HEK293 (cell line): ENCODE measurements around the gene HRAS.

Source experiments
- CTCF ChIA-PET: fragments of 350-600 bp; formaldehyde crosslinking; extraction: SDS; loops from one replicate; lab custom pipeline; 2021; ENCODE audit warnings: antibody characterized with exemption; lab: Yijun Ruan, JAX
- POLR2A ChIA-PET: fragments of 300-600 bp; formaldehyde crosslinking; extraction: SDS; loops from one replicate; lab custom pipeline; 2020; ENCODE audit warnings: antibody characterized with exemption, inconsistent platforms; lab: Yijun Ruan, JAX
- H3K27ac ChIP-seq: fragments of 200-500 bp; sonication (Bioruptor generic); 2 replicates; pipeline ENCODE4 v1.5.1; 2014; ENCODE audit warnings: low read depth, low read length, control low read depth, inconsistent platforms; ENCODE audit errors: extremely low read depth
- H3K36me3 ChIP-seq, 2 experiments: fragments of 200-500 bp in 1 of 2; sonication (Bioruptor generic) in 1 of 2; 1 replicate in 1 of 2; 2 replicates in 1 of 2; pipeline ENCODE4 v1.5.1; 2014 to 2017; ENCODE audit warnings: inconsistent platforms in 2 of 2, low read length in 2 of 2; ENCODE audit not compliant: control insufficient read depth in 2 of 2, insufficient read depth in 1 of 2
- H3K4me1 ChIP-seq: fragments of 200-500 bp; sonication (Bioruptor generic); 2 replicates; pipeline ENCODE4 v1.5.1; 2014; ENCODE audit warnings: mild to moderate bottlenecking, low read length, inconsistent platforms; ENCODE audit not compliant: control insufficient read depth, insufficient read depth
- H3K4me3 ChIP-seq: 2 replicates; pipeline ENCODE4 v1.5.1; 2011; ENCODE audit warnings: low read depth, mild to moderate bottlenecking, control low read depth, low read length, moderate library complexity
- H3K9me3 ChIP-seq: fragments of 200-500 bp; sonication (Bioruptor generic); 2 replicates; pipeline ENCODE4 v1.5.1; 2014; ENCODE audit warnings: low read depth, low read length, inconsistent platforms; ENCODE audit not compliant: control insufficient read depth, insufficient read depth
- BCL11A ChIP-seq: fragments of 450-650 bp; formaldehyde crosslinking; IDR thresholded peaks from 2 replicates; pipeline ENCODE4 v1.5.1; 2016; ENCODE audit warnings: low read depth, missing biosample characterization, missing genetic modification characterization
- FEZF1 ChIP-seq: fragments of 450-650 bp; formaldehyde crosslinking; IDR thresholded peaks from 2 replicates; pipeline ENCODE4 v1.5.1; 2016; ENCODE audit warnings: missing biosample characterization, missing genetic modification characterization
- HOXA7 ChIP-seq: sonication (generic); formaldehyde crosslinking; IDR thresholded peaks from 2 replicates; pipeline ENCODE4 v1.8.1; 2022; ENCODE audit warnings: missing genetic modification reagents, borderline replicate concordance
- SETDB1 ChIP-seq: IDR thresholded peaks from one replicate; pipeline ENCODE4 v1.6.1; 2017; ENCODE audit warnings: mild to moderate bottlenecking, low read length, moderate library complexity, mixed read lengths; ENCODE audit not compliant: insufficient read length
- ZBTB1 ChIP-seq: fragments of 450-650 bp; formaldehyde crosslinking; IDR thresholded peaks from 2 replicates; pipeline ENCODE4 v1.5.1; 2016; ENCODE audit warnings: missing biosample characterization, missing genetic modification characterization
- ZNF112 ChIP-seq: fragments of 450-650 bp; formaldehyde crosslinking; IDR thresholded peaks from 2 replicates; pipeline ENCODE4 v1.5.0; 2017; ENCODE audit warnings: missing biosample characterization, missing genetic modification characterization
- ZNF114 ChIP-seq: fragments of 450-650 bp; formaldehyde crosslinking; IDR thresholded peaks from 2 replicates; pipeline ENCODE4 v1.5.0; 2017; ENCODE audit warnings: missing biosample characterization, missing genetic modification characterization
- ZNF133 ChIP-seq: fragments of 450-650 bp; formaldehyde crosslinking; IDR thresholded peaks from 2 replicates; pipeline ENCODE4 v1.5.1; 2016; ENCODE audit warnings: missing biosample characterization, missing genetic modification characterization
- ZNF138 ChIP-seq: fragments of 450-650 bp; formaldehyde crosslinking; IDR thresholded peaks from 2 replicates; pipeline ENCODE4 v1.5.1; 2016; ENCODE audit warnings: missing biosample characterization, missing genetic modification characterization, borderline replicate concordance
- ZNF140 ChIP-seq: fragments of 450-650 bp; formaldehyde crosslinking; IDR thresholded peaks from 2 replicates; pipeline ENCODE4 v1.5.1; 2016; ENCODE audit warnings: missing biosample characterization, missing genetic modification characterization
- ZNF311 ChIP-seq: fragments of 450-650 bp; formaldehyde crosslinking; IDR thresholded peaks from 2 replicates; pipeline ENCODE4 v1.5.1; 2017; ENCODE audit warnings: missing biosample characterization, missing genetic modification characterization, borderline replicate concordance
- ZNF335 ChIP-seq: fragments of 450-650 bp; formaldehyde crosslinking; conservative IDR thresholded peaks from 2 replicates; pipeline ENCODE4 v1.5.1; 2016; ENCODE audit warnings: missing biosample characterization, missing genetic modification characterization
- ZNF391 ChIP-seq: fragments of 450-650 bp; formaldehyde crosslinking; IDR thresholded peaks from 2 replicates; pipeline ENCODE4 v1.5.1; 2016; ENCODE audit warnings: low read depth, missing biosample characterization, missing genetic modification characterization, borderline replicate concordance
- ZNF433 ChIP-seq: fragments of 450-650 bp; formaldehyde crosslinking; IDR thresholded peaks from 2 replicates; pipeline ENCODE4 v1.5.1; 2016; ENCODE audit warnings: missing biosample characterization, missing genetic modification characterization, low read depth
- ZNF549 ChIP-seq: fragments of 450-650 bp; IDR thresholded peaks from 2 replicates; pipeline ENCODE4 v1.5.1; 2018; ENCODE audit warnings: missing biosample characterization, missing genetic modification characterization, mild to moderate bottlenecking, inconsistent platforms, moderate library complexity
- ZNF555 ChIP-seq: fragments of 450-650 bp; formaldehyde crosslinking; conservative IDR thresholded peaks from 2 replicates; pipeline ENCODE4 v1.5.1; 2017; ENCODE audit warnings: missing biosample characterization, mild to moderate bottlenecking, missing genetic modification characterization, inconsistent platforms
- ZNF677 ChIP-seq: fragments of 450-650 bp; IDR thresholded peaks from 2 replicates; pipeline ENCODE4 v1.5.0; 2018; ENCODE audit warnings: missing biosample characterization, mild to moderate bottlenecking, missing genetic modification characterization, moderate library complexity
- TF ChIP-seq, protein P1 (sequence below): fragments of 450-650 bp; formaldehyde crosslinking; IDR thresholded peaks from 2 replicates; pipeline ENCODE4 v1.5.1; 2017; ENCODE audit warnings: missing biosample characterization, missing genetic modification characterization
- TF ChIP-seq, protein P2 (sequence below): fragments of 450-650 bp; formaldehyde crosslinking; IDR thresholded peaks from 2 replicates; pipeline ENCODE4 v1.5.1; 2016; ENCODE audit warnings: missing biosample characterization, missing genetic modification characterization
- TF ChIP-seq, protein P3 (sequence below): fragments of 450-650 bp; formaldehyde crosslinking; IDR thresholded peaks from 2 replicates; pipeline ENCODE4 v1.5.1; 2016; ENCODE audit warnings: missing biosample characterization, missing genetic modification characterization
- TF ChIP-seq, protein P4 (sequence below): fragments of 450-650 bp; formaldehyde crosslinking; IDR thresholded peaks from 2 replicates; pipeline ENCODE4 v1.5.1; 2016; ENCODE audit warnings: missing biosample characterization, missing genetic modification characterization
- TF ChIP-seq, protein P5 (sequence below): fragments of 450-650 bp; formaldehyde crosslinking; IDR thresholded peaks from 2 replicates; pipeline ENCODE4 v1.5.1; 2016; ENCODE audit warnings: missing biosample characterization, missing genetic modification characterization

The HRAS gene

DNA sequence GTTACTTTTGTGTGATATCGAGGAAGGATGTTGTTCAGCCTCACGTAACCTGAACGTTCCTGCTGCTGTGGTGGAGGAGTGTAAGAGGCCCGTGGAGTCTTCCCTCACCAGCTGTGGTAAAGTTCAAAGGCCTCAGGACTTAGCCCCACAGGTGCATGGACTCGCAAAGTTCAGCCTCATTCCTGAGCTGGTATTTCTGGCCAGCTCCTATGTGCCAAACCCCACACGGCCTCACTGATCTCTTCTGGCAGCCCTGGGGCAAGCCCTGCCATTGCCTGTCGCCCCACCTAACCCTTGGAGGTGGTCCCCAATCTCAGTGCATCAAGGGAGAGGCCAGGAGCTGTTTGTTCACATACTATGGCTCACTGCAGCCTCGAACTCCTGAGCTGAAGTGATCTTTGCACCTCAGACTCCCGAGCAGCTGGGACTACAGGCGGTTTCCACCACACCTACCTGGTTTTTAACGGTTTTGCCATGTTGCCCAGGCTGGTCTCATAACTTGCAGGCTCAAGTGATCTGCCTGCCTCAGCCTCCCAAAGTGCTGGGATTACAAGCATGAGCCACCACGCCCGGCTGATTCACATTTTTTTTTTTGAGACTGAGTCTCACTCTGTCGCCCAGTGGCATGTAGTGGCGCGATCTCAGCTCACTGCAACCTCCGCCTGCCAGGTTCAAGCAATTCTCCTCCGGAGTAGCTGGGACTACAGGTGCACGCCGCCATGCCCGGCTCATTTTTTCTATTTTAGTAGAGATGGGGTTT, 43.1 kb upstream of the HRAS start:
- Histone ChIP-seq H3K4me1 (peaks cover 5% of the 10 kb centered on the region), H3K9me3 (no peaks in the 10 kb centered on the region), H3K27ac (no peak overlapping the region), H3K4me3 (peak overlapping the region; percentile 75), H3K36me3 (peaks cover 3 to 43% of the 10 kb centered on the region in 2 experiments; a peak in 2 of 3 replicates)
- TF ChIP-seq ZNF140 (tag by site-specific recombination) (no peak), ZNF677 (tag by site-specific recombination) (no peak), ZNF555 (tag by site-specific recombination) (no peak), ZNF114 (no peak), ZNF138 (no peak), SETDB1 (no peak), ZNF311 (tag by site-specific recombination) (no peak), ZBTB1 (tag by site-specific recombination) (no peak), FEZF1 (no peak), ZNF391 (tag by site-specific recombination) (no peak), ZNF112 (tag by site-specific recombination) (no peak), BCL11A (no peak), HOXA7 (CRISPR knock-in tag) (no peak), ZNF549 (no peak), ZNF433 (tag by site-specific recombination) (no peak), ZNF133 (tag by site-specific recombination) (no peak)
- TF ChIP-seq, protein P1, sequence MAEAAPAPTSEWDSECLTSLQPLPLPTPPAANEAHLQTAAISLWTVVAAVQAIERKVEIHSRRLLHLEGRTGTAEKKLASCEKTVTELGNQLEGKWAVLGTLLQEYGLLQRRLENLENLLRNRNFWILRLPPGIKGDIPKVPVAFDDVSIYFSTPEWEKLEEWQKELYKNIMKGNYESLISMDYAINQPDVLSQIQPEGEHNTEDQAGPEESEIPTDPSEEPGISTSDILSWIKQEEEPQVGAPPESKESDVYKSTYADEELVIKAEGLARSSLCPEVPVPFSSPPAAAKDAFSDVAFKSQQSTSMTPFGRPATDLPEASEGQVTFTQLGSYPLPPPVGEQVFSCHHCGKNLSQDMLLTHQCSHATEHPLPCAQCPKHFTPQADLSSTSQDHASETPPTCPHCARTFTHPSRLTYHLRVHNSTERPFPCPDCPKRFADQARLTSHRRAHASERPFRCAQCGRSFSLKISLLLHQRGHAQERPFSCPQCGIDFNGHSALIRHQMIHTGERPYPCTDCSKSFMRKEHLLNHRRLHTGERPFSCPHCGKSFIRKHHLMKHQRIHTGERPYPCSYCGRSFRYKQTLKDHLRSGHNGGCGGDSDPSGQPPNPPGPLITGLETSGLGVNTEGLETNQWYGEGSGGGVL (tag by site-specific recombination) = no peak
- TF ChIP-seq, protein P2, sequence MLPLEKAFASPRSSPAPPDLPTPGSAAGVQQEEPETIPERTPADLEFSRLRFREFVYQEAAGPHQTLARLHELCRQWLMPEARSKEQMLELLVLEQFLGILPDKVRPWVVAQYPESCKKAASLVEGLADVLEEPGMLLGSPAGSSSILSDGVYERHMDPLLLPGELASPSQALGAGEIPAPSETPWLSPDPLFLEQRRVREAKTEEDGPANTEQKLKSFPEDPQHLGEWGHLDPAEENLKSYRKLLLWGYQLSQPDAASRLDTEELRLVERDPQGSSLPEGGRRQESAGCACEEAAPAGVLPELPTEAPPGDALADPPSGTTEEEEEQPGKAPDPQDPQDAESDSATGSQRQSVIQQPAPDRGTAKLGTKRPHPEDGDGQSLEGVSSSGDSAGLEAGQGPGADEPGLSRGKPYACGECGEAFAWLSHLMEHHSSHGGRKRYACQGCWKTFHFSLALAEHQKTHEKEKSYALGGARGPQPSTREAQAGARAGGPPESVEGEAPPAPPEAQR (tag by site-specific recombination) = no peak
- TF ChIP-seq, protein P3, sequence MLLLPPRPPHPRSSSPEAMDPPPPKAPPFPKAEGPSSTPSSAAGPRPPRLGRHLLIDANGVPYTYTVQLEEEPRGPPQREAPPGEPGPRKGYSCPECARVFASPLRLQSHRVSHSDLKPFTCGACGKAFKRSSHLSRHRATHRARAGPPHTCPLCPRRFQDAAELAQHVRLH (tag by site-specific recombination) = no peak
- TF ChIP-seq, protein P4, sequence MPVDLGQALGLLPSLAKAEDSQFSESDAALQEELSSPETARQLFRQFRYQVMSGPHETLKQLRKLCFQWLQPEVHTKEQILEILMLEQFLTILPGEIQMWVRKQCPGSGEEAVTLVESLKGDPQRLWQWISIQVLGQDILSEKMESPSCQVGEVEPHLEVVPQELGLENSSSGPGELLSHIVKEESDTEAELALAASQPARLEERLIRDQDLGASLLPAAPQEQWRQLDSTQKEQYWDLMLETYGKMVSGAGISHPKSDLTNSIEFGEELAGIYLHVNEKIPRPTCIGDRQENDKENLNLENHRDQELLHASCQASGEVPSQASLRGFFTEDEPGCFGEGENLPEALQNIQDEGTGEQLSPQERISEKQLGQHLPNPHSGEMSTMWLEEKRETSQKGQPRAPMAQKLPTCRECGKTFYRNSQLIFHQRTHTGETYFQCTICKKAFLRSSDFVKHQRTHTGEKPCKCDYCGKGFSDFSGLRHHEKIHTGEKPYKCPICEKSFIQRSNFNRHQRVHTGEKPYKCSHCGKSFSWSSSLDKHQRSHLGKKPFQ = no peak
- CTCF ChIA-PET = interaction anchor here (0.5 to 0.6 kb wide), 2 partner anchors 55 to 140 kb away, joined by 3 read pairs; no protein-coding TSS in a partner anchor
- POLR2A ChIA-PET = interaction anchor here (0.8 kb wide), 1 partner anchor 24 kb away, joined by 3 read pairs; no protein-coding TSS in a partner anchor

DNA sequence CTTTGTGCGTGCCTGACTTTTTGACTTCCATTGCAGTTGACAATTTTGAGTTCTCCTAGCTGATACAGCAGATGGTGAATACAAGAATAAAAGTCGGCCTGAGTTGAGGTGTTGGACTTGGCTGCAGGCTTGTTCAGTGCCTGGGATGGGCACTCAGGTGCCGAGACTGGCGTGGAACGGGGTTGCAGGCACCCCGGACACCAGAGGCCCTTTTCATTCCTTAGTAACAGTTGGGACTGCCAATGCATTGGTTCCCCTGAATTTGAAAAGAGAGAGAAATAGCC, 42.2 kb upstream of the HRAS start:
- CTCF ChIA-PET = interaction anchor here (0.6 kb wide), 1 partner anchor 353 kb away, joined by 3 read pairs; no protein-coding TSS in a partner anchor
- no peak overlapping the region for H3K27ac ChIP-seq
- no peaks in the 10 kb centered on the region for H3K9me3 ChIP-seq
- TF ChIP-seq, protein P5, sequence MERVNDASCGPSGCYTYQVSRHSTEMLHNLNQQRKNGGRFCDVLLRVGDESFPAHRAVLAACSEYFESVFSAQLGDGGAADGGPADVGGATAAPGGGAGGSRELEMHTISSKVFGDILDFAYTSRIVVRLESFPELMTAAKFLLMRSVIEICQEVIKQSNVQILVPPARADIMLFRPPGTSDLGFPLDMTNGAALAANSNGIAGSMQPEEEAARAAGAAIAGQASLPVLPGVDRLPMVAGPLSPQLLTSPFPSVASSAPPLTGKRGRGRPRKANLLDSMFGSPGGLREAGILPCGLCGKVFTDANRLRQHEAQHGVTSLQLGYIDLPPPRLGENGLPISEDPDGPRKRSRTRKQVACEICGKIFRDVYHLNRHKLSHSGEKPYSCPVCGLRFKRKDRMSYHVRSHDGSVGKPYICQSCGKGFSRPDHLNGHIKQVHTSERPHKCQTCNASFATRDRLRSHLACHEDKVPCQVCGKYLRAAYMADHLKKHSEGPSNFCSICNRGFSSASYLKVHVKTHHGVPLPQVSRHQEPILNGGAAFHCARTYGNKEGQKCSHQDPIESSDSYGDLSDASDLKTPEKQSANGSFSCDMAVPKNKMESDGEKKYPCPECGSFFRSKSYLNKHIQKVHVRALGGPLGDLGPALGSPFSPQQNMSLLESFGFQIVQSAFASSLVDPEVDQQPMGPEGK (tag by site-specific recombination) = no peak
- TF ChIP-seq ZNF335 (tag by site-specific recombination) = peak; percentile 91
- H3K4me1 ChIP-seq = peaks cover 5% of the 10 kb centered on the region
- POLR2A ChIA-PET = no interaction called here
- peaks cover 0 to 36% of the 10 kb centered on the region in 2 experiments; a peak in 2 of 3 replicates for H3K36me3 ChIP-seq
- H3K4me3 ChIP-seq = peak overlapping the region; percentile 75
